DND-41 (cell line): ENCODE results near the gene SCAANT1.

Experiments
- ATAC-seq: fragments of 200-7000 bp; cut with Tn5 transposase; 3 replicates; pipeline ENCODE4 v1.9.1; 2021; ENCODE audit warnings: low read depth; ENCODE audit not compliant: insufficient read depth
- DNase-seq: peaks from one replicate; pipeline ENCODE4 v3.0.0-alpha.2; 2020
- H2AFZ ChIP-seq: 2 replicates; pipeline ENCODE4 v1.6.0; 2012; ENCODE audit warnings: low read depth, low read length
- H3K27ac ChIP-seq: 2 replicates; pipeline ENCODE4 v1.5.1; 2012; ENCODE audit warnings: low read length, inconsistent platforms
- H3K27me3 ChIP-seq: fragments of 200-600 bp; sonication (generic); 2 replicates; pipeline ENCODE4 v1.6.0; 2012; ENCODE audit warnings: low read length, mild to moderate bottlenecking, inconsistent platforms; ENCODE audit not compliant: insufficient read depth, poor library complexity
- H3K36me3 ChIP-seq: 2 replicates; pipeline ENCODE4 v1.5.1; 2012; ENCODE audit warnings: low read length, inconsistent platforms; ENCODE audit not compliant: insufficient read depth
- H3K4me1 ChIP-seq: 2 replicates; pipeline ENCODE4 v1.5.1; 2012; ENCODE audit warnings: mild to moderate bottlenecking, low read length; ENCODE audit not compliant: insufficient read depth
- H3K4me2 ChIP-seq: 2 replicates; pipeline ENCODE4 v1.6.0; 2012; ENCODE audit warnings: mild to moderate bottlenecking, moderate library complexity, low read length, inconsistent platforms; ENCODE audit not compliant: insufficient read depth
- H3K4me3 ChIP-seq, 2 experiments: fragments of 200-600 bp in 1 of 2; shearing (Covaris generic) in 1 of 2; 2 replicates each; pipeline ENCODE4 v1.5.1; 2012 to 2016; ENCODE audit warnings: inconsistent platforms in 2 of 2, low read length in 2 of 2, mild to moderate bottlenecking in 2 of 2, low read depth in 1 of 2, moderate library complexity in 1 of 2
- H3K79me2 ChIP-seq: 2 replicates; pipeline ENCODE4 v1.6.0; 2012; ENCODE audit warnings: low read length, inconsistent platforms; ENCODE audit not compliant: insufficient read depth
- H3K9ac ChIP-seq: 2 replicates; pipeline ENCODE4 v1.6.0; 2012; ENCODE audit warnings: low read depth, mild to moderate bottlenecking, inconsistent platforms, low read length, moderate library complexity
- H3K9me3 ChIP-seq: 2 replicates; pipeline ENCODE4 v1.5.1; 2012; ENCODE audit warnings: low read length, moderate library complexity, mild to moderate bottlenecking, inconsistent platforms; ENCODE audit not compliant: insufficient read depth, severe bottlenecking
- H4K20me1 ChIP-seq: 2 replicates; pipeline ENCODE4 v1.6.0; 2012; ENCODE audit warnings: low read length; ENCODE audit not compliant: insufficient read depth
- EZH2 ChIP-seq: IDR thresholded peaks from 3 replicates; pipeline ENCODE4 v1.6.1; 2012; ENCODE audit warnings: borderline replicate concordance, low read depth, mild to moderate bottlenecking, moderate library complexity, low read length, inconsistent platforms; ENCODE audit not compliant: severe bottlenecking
- TF ChIP-seq, protein P1 (sequence below): IDR thresholded peaks from 2 replicates; pipeline ENCODE4 v1.5.1; 2012; ENCODE audit warnings: borderline replicate concordance, low read length, moderate library complexity, mild to moderate bottlenecking; ENCODE audit not compliant: poor library complexity, severe bottlenecking; ENCODE audit errors: extremely low read depth

The SCAANT1 gene

DNA sequence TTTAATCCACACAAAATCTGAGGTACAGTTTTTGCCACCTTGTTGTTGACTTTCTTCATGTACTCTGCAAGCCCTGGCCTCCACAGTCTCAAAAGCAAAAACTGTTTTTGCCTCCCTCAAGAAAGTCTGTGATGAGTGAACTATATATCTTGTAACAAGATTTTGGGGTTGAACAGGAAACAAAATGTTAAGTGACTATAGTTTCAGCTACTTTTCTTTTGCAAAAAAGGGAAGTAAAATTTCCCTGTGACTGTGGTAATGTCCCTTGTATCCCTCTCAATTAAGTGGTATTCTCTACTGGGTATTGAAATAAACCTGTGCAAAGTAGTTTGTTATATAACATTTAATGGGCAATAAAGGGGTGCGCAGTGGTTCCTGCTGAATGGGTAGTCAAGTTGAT lies 21.3 kb upstream of the SCAANT1 start:
- H3K36me3 ChIP-seq, result peaks cover 34% of the 10 kb centered on the region
- H3K27me3 ChIP-seq, result no peaks in the 10 kb centered on the region
- H2AFZ ChIP-seq, result no peak overlapping the region
- DNase-seq (no peak), ATAC-seq (no peak)
- H3K79me2 ChIP-seq, result peaks cover 97% of the 10 kb centered on the region
- H3K4me1 ChIP-seq, result no peaks in the 10 kb centered on the region
- H3K4me3 ChIP-seq, result no peak overlapping the region
- H3K27ac ChIP-seq, result no peak overlapping the region
- H3K9me3 ChIP-seq, result no peaks in the 10 kb centered on the region
- TF ChIP-seq, protein P1, sequence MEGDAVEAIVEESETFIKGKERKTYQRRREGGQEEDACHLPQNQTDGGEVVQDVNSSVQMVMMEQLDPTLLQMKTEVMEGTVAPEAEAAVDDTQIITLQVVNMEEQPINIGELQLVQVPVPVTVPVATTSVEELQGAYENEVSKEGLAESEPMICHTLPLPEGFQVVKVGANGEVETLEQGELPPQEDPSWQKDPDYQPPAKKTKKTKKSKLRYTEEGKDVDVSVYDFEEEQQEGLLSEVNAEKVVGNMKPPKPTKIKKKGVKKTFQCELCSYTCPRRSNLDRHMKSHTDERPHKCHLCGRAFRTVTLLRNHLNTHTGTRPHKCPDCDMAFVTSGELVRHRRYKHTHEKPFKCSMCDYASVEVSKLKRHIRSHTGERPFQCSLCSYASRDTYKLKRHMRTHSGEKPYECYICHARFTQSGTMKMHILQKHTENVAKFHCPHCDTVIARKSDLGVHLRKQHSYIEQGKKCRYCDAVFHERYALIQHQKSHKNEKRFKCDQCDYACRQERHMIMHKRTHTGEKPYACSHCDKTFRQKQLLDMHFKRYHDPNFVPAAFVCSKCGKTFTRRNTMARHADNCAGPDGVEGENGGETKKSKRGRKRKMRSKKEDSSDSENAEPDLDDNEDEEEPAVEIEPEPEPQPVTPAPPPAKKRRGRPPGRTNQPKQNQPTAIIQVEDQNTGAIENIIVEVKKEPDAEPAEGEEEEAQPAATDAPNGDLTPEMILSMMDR, result no peak
- TF ChIP-seq EZH2, result no peak
- no peak overlapping the region for H3K4me2 ChIP-seq
- no peak overlapping the region for H3K9ac ChIP-seq
- peaks cover 45% of the 10 kb centered on the region for H4K20me1 ChIP-seq

DNA sequence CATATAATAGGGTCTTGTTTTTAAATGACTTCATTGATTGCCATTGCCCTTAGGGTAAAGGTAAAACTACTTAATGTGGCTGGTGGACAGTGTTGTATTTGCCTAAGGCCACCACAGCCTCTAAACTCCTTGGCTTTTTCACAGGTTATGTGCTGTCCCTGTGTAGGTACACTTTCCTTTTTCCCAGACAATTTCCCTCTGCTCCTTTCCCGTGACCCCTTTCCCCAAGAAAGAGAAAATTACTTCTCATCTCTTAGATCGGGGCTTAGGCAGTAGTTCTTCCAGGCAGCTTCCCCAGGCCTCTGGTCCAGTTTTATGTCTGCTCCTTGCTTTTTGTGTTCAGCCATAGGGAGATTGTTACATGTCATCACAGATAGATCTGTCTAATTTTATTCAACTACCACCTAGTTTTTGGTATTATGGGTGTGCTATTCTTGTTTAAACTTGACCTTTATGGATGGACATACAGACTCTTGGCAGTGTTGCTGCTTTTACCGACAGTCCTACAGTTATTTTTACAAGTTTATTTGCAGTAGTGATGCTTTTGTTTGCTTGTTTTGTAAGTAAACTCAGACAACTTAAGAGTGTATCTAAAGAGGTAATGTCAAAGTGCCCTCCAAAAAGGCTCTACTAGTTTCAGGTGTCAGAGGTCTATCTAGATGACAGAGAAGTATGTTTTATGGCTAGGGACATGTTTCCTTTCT lies 20.5 kb upstream of the SCAANT1 start:
- ATAC-seq (no peak), DNase-seq (no peak)
- H3K79me2 ChIP-seq, result peaks cover 97% of the 10 kb centered on the region
- no peak overlapping the region for H3K4me3 ChIP-seq
- H2AFZ ChIP-seq, result no peak overlapping the region
- no peak overlapping the region for H3K27ac ChIP-seq
- H3K9me3 ChIP-seq, result no peaks in the 10 kb centered on the region
- no peak for TF ChIP-seq EZH2
- TF ChIP-seq, protein P1, result no peak
- no peak overlapping the region for H3K4me2 ChIP-seq
- no peak overlapping the region for H3K9ac ChIP-seq
- no peaks in the 10 kb centered on the region for H3K27me3 ChIP-seq
- H4K20me1 ChIP-seq, result peaks cover 46% of the 10 kb centered on the region
- peaks cover 34% of the 10 kb centered on the region for H3K36me3 ChIP-seq
- no peaks in the 10 kb centered on the region for H3K4me1 ChIP-seq

DNA sequence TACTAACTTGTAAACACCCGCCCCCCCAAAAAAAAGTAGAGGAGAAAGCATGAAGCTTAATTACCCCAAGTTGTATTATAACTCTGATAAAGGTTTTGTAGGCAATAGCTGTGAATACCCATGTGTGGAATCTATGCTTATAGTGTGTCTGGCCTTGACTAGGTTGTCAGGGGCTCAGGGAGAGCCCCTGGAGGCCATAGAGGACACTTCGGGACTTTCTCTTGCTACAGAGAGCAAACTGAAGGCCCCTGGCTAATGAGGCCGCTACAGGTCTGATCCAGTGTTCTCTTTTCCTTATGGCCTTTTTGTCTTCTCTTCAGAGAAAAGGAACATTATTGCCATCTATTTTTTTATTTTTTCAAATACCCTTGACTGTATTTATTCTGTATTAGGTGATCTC lies 19.1 kb upstream of the SCAANT1 start:
- peaks cover 48% of the 10 kb centered on the region for H4K20me1 ChIP-seq
- no peaks in the 10 kb centered on the region for H3K9me3 ChIP-seq
- peaks cover 35% of the 10 kb centered on the region for H3K36me3 ChIP-seq
- H2AFZ ChIP-seq, result no peak overlapping the region
- ATAC-seq, result peak; percentile 38; the same call in 1 of the 3 replicates
- H3K9ac ChIP-seq, result no peak overlapping the region
- no peak overlapping the region for H3K27ac ChIP-seq
- H3K4me3 ChIP-seq, result no peak overlapping the region
- H3K4me1 ChIP-seq, result no peaks in the 10 kb centered on the region
- DNase-seq, result no peak
- H3K27me3 ChIP-seq, result no peaks in the 10 kb centered on the region
- peaks cover 96% of the 10 kb centered on the region for H3K79me2 ChIP-seq
- TF ChIP-seq EZH2, result no peak
- TF ChIP-seq, protein P1, result peak; percentile 7
- no peak overlapping the region for H3K4me2 ChIP-seq
